ENCODE results near the gene C5orf47. TPM values are rescaled to one million over a fixed set of nuclear protein-coding genes. Genes with fewer than 3 reads are reported as not detected.
A peak's percentile ranks its signal among the peaks of the same experiment; 100 is the strongest.

Gene C5orf47
- total and polyA plus RNA-seq, 4 experiments from 2014 or later: not detected

DNA sequence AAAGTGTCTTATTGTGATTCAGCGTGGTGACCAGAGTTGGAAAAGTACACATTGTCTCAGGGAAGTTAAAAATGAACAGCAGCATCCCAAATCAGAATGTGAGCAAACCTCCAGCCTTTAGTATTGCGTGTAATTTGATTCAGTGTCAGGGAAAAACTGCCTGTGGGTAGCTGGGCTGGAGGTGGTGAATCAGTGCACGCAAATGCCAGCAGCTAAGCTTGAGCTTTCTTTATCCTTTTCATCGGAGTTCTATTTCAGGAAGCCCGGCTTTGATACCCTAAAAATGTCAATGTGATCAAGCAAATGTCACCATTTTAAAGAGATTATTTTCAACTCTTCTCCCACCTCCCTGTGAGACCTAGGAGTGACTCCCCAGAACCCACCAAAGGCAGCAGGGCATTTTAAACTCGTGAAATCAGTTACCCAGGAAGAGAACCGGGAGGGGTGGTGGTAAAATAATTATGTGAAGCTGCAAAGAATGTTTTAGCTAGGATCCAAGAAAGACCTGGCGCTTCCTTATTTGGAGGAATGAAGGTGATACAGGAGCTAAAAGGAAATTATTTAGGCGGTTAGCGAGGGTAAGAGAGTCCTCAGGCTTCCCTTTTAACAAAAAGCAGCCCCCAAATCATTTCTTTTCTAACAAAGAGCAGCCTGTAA is 25.7 kb upstream of the C5orf47 start:
- Histone ChIP-seq H3K4me3 (ENCODE audit: low read length in 2 of 2) (no peak overlapping the region), H3K27ac (ENCODE audit: low read depth, low read length) (no peak overlapping the region), H3K4me1 (ENCODE audit: insufficient read depth, low read length) (peaks cover 7% of the 10 kb centered on the region), H3K27me3 (ENCODE audit: insufficient read depth, low read length) (no peaks in the 10 kb centered on the region), H3K9me3 (ENCODE audit: control insufficient read depth in 1 of 2, low read length in 2 of 2) (no peaks in the 10 kb centered on the region), H3K36me3 (ENCODE audit: insufficient read depth, low read length) (no peaks in the 10 kb centered on the region)
- CTCF ChIA-PET (ENCODE audit: partially characterized antibody): interaction anchor here (1.0 to 4.0 kb wide), 6 partner anchors 10 to 347 kb away, joined by 3 to 25 read pairs (median 4); no protein-coding TSS in a partner anchor
- no peak overlapping the region for H3K4me3 Mint-ChIP-seq
- peak overlapping the region in 6 of 7 donors; percentile 23 to 72 (median 41) for H3K27ac Mint-ChIP-seq
- intact Hi-C loops (cut with micrococcal nuclease): no loop called here
- H3K36me3 Mint-ChIP-seq: peaks cover 0 to 6% of the 10 kb centered on the region in 2 donors
- peaks cover 6 to 20% (median 15%) of the 10 kb centered on the region in 4 donors for H3K4me1 Mint-ChIP-seq
- no peaks in the 10 kb centered on the region for H3K9me3 Mint-ChIP-seq
- DNase-seq: no peak
- POLR2A ChIA-PET (ENCODE audit: partially characterized antibody): interaction anchor here (1.2 kb wide), 1 partner anchor 45 kb away, joined by 3 read pairs; no protein-coding TSS in a partner anchor
- no peaks in the 10 kb centered on the region for H3K27me3 Mint-ChIP-seq

GRCh38 chr5:173963867-173964441 is 25.0 kb upstream of the C5orf47 start:
- H3K4me3 Mint-ChIP-seq: peak overlapping the region in 3 of 8 donors; percentile 21 to 58 (median 48)
- no peaks in the 10 kb centered on the region for H3K36me3 ChIP-seq (ENCODE audit: insufficient read depth, low read length)
- H3K4me3 ChIP-seq (ENCODE audit: low read length in 2 of 2): no peak overlapping the region
- H3K27ac ChIP-seq (ENCODE audit: low read depth, low read length): no peak overlapping the region
- no peaks in the 10 kb centered on the region for H3K27me3 ChIP-seq (ENCODE audit: insufficient read depth, low read length)
- DNase-seq: peak; percentile 24 to 52 (median 45)
- no peaks in the 10 kb centered on the region for H3K9me3 ChIP-seq (ENCODE audit: control insufficient read depth in 1 of 2, low read length in 2 of 2)
- peaks cover 6 to 20% (median 15%) of the 10 kb centered on the region in 4 donors for H3K4me1 Mint-ChIP-seq
- CTCF ChIA-PET (ENCODE audit: partially characterized antibody): interaction anchor here (1.0 to 4.0 kb wide), 4 partner anchors 9 to 348 kb away, joined by 3 to 25 read pairs (median 4); no protein-coding TSS in a partner anchor
- POLR2A ChIA-PET (ENCODE audit: partially characterized antibody): no interaction called here
- peak overlapping the region in 2 of 7 donors; percentile 36 to 63 for H3K27ac Mint-ChIP-seq
- H3K9me3 Mint-ChIP-seq: no peaks in the 10 kb centered on the region
- H3K27me3 Mint-ChIP-seq: no peaks in the 10 kb centered on the region
- H3K4me1 ChIP-seq (ENCODE audit: insufficient read depth, low read length): peaks cover 7% of the 10 kb centered on the region
- intact Hi-C loops (cut with micrococcal nuclease): no loop called here
- peaks cover 0 to 6% of the 10 kb centered on the region in 2 donors for H3K36me3 Mint-ChIP-seq

DNA sequence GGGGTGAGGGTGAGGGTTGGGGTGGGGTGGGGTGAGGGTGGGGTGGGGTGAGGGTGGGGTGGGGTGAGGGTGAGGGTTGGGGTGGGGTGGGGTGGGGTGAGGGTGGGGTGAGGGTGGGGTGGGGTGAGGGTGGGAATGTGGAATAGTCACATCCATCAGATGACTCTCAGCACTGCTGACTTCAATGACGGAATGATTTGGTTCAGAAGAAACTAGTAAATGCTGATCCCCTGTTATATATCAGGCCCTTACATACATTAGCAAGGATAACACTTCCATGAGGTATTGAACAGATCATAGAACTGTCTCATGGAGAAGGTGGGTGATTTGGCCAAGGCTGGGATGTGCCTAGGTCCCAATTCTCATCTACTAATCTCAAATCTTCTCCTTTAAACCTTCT is 24.5 kb upstream of the C5orf47 start:
- Mint-ChIP-seq H3K27me3 (peaks cover 0 to 4% of the 10 kb centered on the region in 2 donors), H3K9me3 (no peaks in the 10 kb centered on the region), H3K4me3 (no peak overlapping the region), H3K36me3 (peaks cover 0 to 5% of the 10 kb centered on the region in 2 donors), H3K27ac (peak overlapping the region in 3 of 7 donors; percentile 8 to 31 (median 27)), H3K4me1 (peaks cover 6 to 20% (median 15%) of the 10 kb centered on the region in 4 donors)
- intact Hi-C loops (cut with micrococcal nuclease): no loop called here
- CTCF ChIA-PET (ENCODE audit: partially characterized antibody): interaction anchor here (1.0 to 11.3 kb wide), 3 partner anchors 9 to 346 kb away, joined by 3 to 211 read pairs (median 25); partner anchors contain the start of gene BOD1
- no peak overlapping the region for H3K27ac ChIP-seq (ENCODE audit: low read depth, low read length)
- POLR2A ChIA-PET (ENCODE audit: partially characterized antibody): no interaction called here
- no peaks in the 10 kb centered on the region for H3K36me3 ChIP-seq (ENCODE audit: insufficient read depth, low read length)
- H3K9me3 ChIP-seq (ENCODE audit: control insufficient read depth in 1 of 2, low read length in 2 of 2): no peaks in the 10 kb centered on the region
- H3K4me3 ChIP-seq (ENCODE audit: low read length in 2 of 2): no peak overlapping the region
- DNase-seq: no peak
- peaks cover 7% of the 10 kb centered on the region for H3K4me1 ChIP-seq (ENCODE audit: insufficient read depth, low read length)
- H3K27me3 ChIP-seq (ENCODE audit: insufficient read depth, low read length): no peaks in the 10 kb centered on the region

DNA sequence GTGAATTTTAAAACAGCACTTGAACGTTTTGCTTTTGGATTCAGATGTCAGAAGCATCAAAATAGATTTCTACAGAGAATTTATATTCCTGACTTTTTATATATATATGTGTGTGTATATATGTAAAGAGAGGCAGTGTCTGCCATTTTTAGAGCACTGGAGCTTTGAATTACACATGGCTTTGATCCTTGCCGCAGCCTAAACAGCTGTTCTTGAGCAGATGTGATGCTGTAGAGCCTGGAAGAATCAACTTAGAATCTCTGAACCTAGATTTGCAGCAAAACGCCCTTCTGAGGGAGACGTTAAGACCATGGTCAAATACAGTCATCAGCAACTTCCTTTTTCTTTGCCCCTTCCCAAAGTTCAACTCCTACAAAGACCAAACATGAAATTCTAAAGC is 21.7 kb upstream of the C5orf47 start:
- POLR2A ChIA-PET (ENCODE audit: partially characterized antibody): no interaction called here
- Mint-ChIP-seq H3K36me3 (peaks cover 0 to 2% of the 10 kb centered on the region in 2 donors), H3K4me1 (peaks cover 6 to 20% (median 15%) of the 10 kb centered on the region in 4 donors), H3K27me3 (peaks cover 4 to 5% of the 10 kb centered on the region in 2 donors), H3K4me3 (no peak overlapping the region), H3K27ac (no peak overlapping the region), H3K9me3 (no peaks in the 10 kb centered on the region)
- Histone ChIP-seq H3K27ac (ENCODE audit: low read depth, low read length) (no peak overlapping the region), H3K4me1 (ENCODE audit: insufficient read depth, low read length) (peaks cover 7% of the 10 kb centered on the region), H3K36me3 (ENCODE audit: insufficient read depth, low read length) (no peaks in the 10 kb centered on the region), H3K27me3 (ENCODE audit: insufficient read depth, low read length) (no peaks in the 10 kb centered on the region), H3K9me3 (ENCODE audit: control insufficient read depth in 1 of 2, low read length in 2 of 2) (no peaks in the 10 kb centered on the region), H3K4me3 (ENCODE audit: low read length in 2 of 2) (no peak overlapping the region)
- CTCF ChIA-PET (ENCODE audit: partially characterized antibody): interaction anchor here (11.3 kb wide), 1 partner anchor 347 kb away, joined by 211 read pairs; the partner anchor contains the start of gene BOD1
- no peak for DNase-seq
- intact Hi-C loops (cut with micrococcal nuclease): no loop called here

- Mint-ChIP-seq H3K4me3 (no peak overlapping the region), H3K27me3 (peaks cover 4 to 5% of the 10 kb centered on the region in 2 donors), H3K36me3 (no peaks in the 10 kb centered on the region), H3K9me3 (no peaks in the 10 kb centered on the region), H3K4me1 (peaks cover 8 to 22% (median 15%) of the 10 kb centered on the region in 4 donors), H3K27ac (no peak overlapping the region)
- Histone ChIP-seq H3K4me1 (ENCODE audit: insufficient read depth, low read length) (peaks cover 12% of the 10 kb centered on the region), H3K36me3 (ENCODE audit: insufficient read depth, low read length) (no peaks in the 10 kb centered on the region), H3K9me3 (ENCODE audit: control insufficient read depth in 1 of 2, low read length in 2 of 2) (no peaks in the 10 kb centered on the region), H3K4me3 (ENCODE audit: low read length in 2 of 2) (no peak overlapping the region), H3K27me3 (ENCODE audit: insufficient read depth, low read length) (no peaks in the 10 kb centered on the region), H3K27ac (ENCODE audit: low read depth, low read length) (no peak overlapping the region)
- DNase-seq: no peak
- intact Hi-C loops (cut with micrococcal nuclease): no loop called here
- ChIA-PET POLR2A (ENCODE audit: partially characterized antibody) (no interaction called here), CTCF (ENCODE audit: partially characterized antibody) (interaction anchor here (11.3 kb wide), 1 partner anchor 348 kb away, joined by 211 read pairs; the partner anchor contains the start of gene BOD1)
These were observed 20.7 kb upstream of the C5orf47 start for GRCh38 chr5:173968154-173968797.

DNA sequence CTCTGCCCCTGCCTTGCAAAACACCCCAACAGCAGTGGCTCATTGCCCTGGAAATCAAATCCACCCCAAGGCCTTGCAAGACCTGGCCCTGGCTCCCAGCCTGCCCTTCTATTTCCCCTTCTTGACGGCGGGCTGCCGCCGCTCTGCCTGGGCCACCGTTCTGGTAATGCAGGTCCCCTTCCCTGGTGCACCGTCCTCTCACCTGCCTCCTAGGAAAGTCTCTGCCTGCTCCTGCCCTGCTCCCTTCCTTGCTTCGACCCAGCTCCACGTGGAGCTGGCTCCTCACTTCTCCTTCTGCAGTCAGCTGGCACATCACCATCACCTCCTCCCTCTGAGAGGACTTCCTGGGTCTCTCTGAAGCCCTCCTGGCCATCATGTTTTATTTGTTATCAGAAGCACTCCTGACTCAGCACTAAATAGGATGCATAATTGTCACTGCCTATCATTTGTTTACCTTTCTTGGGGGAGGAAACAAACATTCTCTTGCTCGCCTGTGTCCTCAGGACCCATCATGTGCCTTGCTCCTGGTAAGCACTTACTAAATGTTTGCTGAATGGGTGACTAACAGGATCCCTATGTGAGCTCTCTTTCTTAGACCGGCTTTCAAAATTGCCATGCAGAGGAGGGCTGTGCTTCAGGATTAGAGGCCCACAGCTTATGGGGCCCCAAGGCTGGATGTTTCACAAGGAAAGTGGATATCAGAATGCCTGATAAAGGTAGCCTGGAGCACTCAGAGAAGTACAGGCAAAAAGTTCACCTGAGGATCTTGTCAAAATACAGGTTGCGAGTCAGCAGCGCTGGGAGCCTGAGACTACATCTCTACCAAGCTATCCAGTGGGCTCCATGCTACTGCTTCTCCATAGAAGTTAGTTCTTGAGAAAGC is 19.6 kb upstream of the C5orf47 start:
- H3K9me3 Mint-ChIP-seq: no peaks in the 10 kb centered on the region

More for the DNA sequence above, 19.6 kb upstream of the C5orf47 start:
- Mint-ChIP-seq H3K4me3 (no peak overlapping the region), H3K27me3 (peaks cover 4 to 5% of the 10 kb centered on the region in 2 donors), H3K36me3 (no peaks in the 10 kb centered on the region), H3K4me1 (peaks cover 6 to 18% (median 13%) of the 10 kb centered on the region in 4 donors), H3K27ac (no peak overlapping the region)
- Histone ChIP-seq H3K27me3 (ENCODE audit: insufficient read depth, low read length) (no peaks in the 10 kb centered on the region), H3K4me3 (ENCODE audit: low read length in 2 of 2) (no peak overlapping the region), H3K9me3 (ENCODE audit: control insufficient read depth in 1 of 2, low read length in 2 of 2) (no peaks in the 10 kb centered on the region), H3K36me3 (ENCODE audit: insufficient read depth, low read length) (no peaks in the 10 kb centered on the region), H3K27ac (ENCODE audit: low read depth, low read length) (no peak overlapping the region), H3K4me1 (ENCODE audit: insufficient read depth, low read length) (peaks cover 12% of the 10 kb centered on the region)
- intact Hi-C loops (cut with micrococcal nuclease): no loop called here
- POLR2A ChIA-PET (ENCODE audit: partially characterized antibody): no interaction called here
- CTCF ChIA-PET (ENCODE audit: partially characterized antibody): interaction anchor here (11.3 kb wide), 1 partner anchor 350 kb away, joined by 211 read pairs; the partner anchor contains the start of gene BOD1
- no peak for DNase-seq
